HG03571 (cell line): Measurements from ENCODE around the gene TANC1.

Experiments used
- ATAC-seq: cut with Tn5 transposase; IDR thresholded peaks from one replicate; pipeline ENCODE4 v1.9.1; 2021; ENCODE audit not compliant: unreplicated experiment

The TANC1 gene

GRCh38 chr2:159109517-159109916 lies 141.1 kb downstream of the TANC1 start:
- ATAC-seq, result no peak

- ATAC-seq, result no peak
These were observed 142.3 kb downstream of the TANC1 start for GRCh38 chr2:159110784-159111183.

GRCh38 chr2:159111346-159111927 lies 143.0 kb downstream of the TANC1 start:
- ATAC-seq, result no peak

GRCh38 chr2:159114835-159115234 lies 146.4 kb downstream of the TANC1 start:
- ATAC-seq, result no peak

GRCh38 chr2:159116922-159117321 lies 148.5 kb downstream of the TANC1 start:
- no peak for ATAC-seq

- no peak for ATAC-seq
These were observed 149.2 kb downstream of the TANC1 start for GRCh38 chr2:159117658-159118057.

GRCh38 chr2:159118115-159118858 lies 149.8 kb downstream of the TANC1 start:
- ATAC-seq, result peak; percentile 89

- ATAC-seq, result no peak
These were observed 150.5 kb downstream of the TANC1 start for GRCh38 chr2:159118859-159119500.

GRCh38 chr2:159119652-159120257 lies 151.3 kb downstream of the TANC1 start:
- no peak for ATAC-seq

- ATAC-seq, result no peak
These were observed 155.3 kb downstream of the TANC1 start for GRCh38 chr2:159123786-159124185.

- no peak for ATAC-seq
These were observed 156.0 kb downstream of the TANC1 start for GRCh38 chr2:159124441-159124911.

GRCh38 chr2:159124931-159125467 lies 156.6 kb downstream of the TANC1 start:
- no peak for ATAC-seq

- no peak for ATAC-seq
These were observed 157.4 kb downstream of the TANC1 start for GRCh38 chr2:159125858-159126257.

- ATAC-seq, result no peak
These were observed 158.1 kb downstream of the TANC1 start for GRCh38 chr2:159126432-159127022.

- ATAC-seq, result no peak
These were observed 159.8 kb downstream of the TANC1 start for GRCh38 chr2:159128191-159128590.

GRCh38 chr2:159129269-159129668 lies 160.8 kb downstream of the TANC1 start:
- ATAC-seq, result no peak

- no peak for ATAC-seq
These were observed 161.4 kb downstream of the TANC1 start for GRCh38 chr2:159129824-159130223.

GRCh38 chr2:159130302-159130701 lies 161.9 kb downstream of the TANC1 start:
- ATAC-seq, result no peak

- ATAC-seq, result no peak
These were observed 162.9 kb downstream of the TANC1 start for GRCh38 chr2:159131267-159131913.

- ATAC-seq, result no peak
These were observed 163.5 kb downstream of the TANC1 start for GRCh38 chr2:159131914-159132281.

GRCh38 chr2:159133797-159134196 lies 165.4 kb downstream of the TANC1 start:
- no peak for ATAC-seq
